Measurements from ENCODE around the gene CDH18.
A peak's percentile ranks its signal among the peaks of the same experiment; 100 is the strongest.

Gene CDH18

GRCh38 chr5:19538607-19539006 lies 449.4 kb downstream of the CDH18 start:
- DNase-seq (ENCODE audit: low spot score) (no peak), ATAC-seq (ENCODE audit: low read depth) (no peak)
- no peak for TF ChIP-seq CTCF (IDR thresholded peaks at IDR 0.05; ENCODE audit: poor library complexity, severe bottlenecking)
- Histone ChIP-seq H3K36me3 (ENCODE audit: low read depth) (no peaks in the 10 kb centered on the region), H3K27me3 (ENCODE audit: insufficient read depth, poor library complexity, severe bottlenecking) (no peaks in the 10 kb centered on the region), H3K4me3 (ENCODE audit: severe bottlenecking) (no peak overlapping the region), H3K4me1 (ENCODE audit: insufficient read depth, poor library complexity, severe bottlenecking) (peaks cover 17% of the 10 kb centered on the region), H3K9me3 (ENCODE audit: severe bottlenecking) (no peaks in the 10 kb centered on the region), H3K27ac (ENCODE audit: poor library complexity, severe bottlenecking) (no peak overlapping the region)

- H3K27me3 ChIP-seq (ENCODE audit: insufficient read depth, poor library complexity, severe bottlenecking): no peaks in the 10 kb centered on the region
- ATAC-seq (ENCODE audit: low read depth) (no peak), DNase-seq (ENCODE audit: low spot score) (no peak)
- no peak overlapping the region for H3K27ac ChIP-seq (ENCODE audit: poor library complexity, severe bottlenecking)
- no peaks in the 10 kb centered on the region for H3K36me3 ChIP-seq (ENCODE audit: low read depth)
- no peak for TF ChIP-seq CTCF (IDR thresholded peaks at IDR 0.05; ENCODE audit: poor library complexity, severe bottlenecking)
- no peaks in the 10 kb centered on the region for H3K9me3 ChIP-seq (ENCODE audit: severe bottlenecking)
- no peak overlapping the region for H3K4me3 ChIP-seq (ENCODE audit: severe bottlenecking)
- peaks cover 38% of the 10 kb centered on the region for H3K4me1 ChIP-seq (ENCODE audit: insufficient read depth, poor library complexity, severe bottlenecking)
Observed at GRCh38 chr5:19536387-19536786, 451.6 kb downstream of the CDH18 start.

- H3K4me1 ChIP-seq (ENCODE audit: insufficient read depth, poor library complexity, severe bottlenecking): peaks cover 43% of the 10 kb centered on the region
- H3K9me3 ChIP-seq (ENCODE audit: severe bottlenecking): no peaks in the 10 kb centered on the region
- DNase-seq (ENCODE audit: low spot score) (peak; percentile 93), ATAC-seq (ENCODE audit: low read depth) (peak; percentile 73)
- TF ChIP-seq CTCF (IDR thresholded peaks at IDR 0.05; ENCODE audit: poor library complexity, severe bottlenecking): no peak
- H3K4me3 ChIP-seq (ENCODE audit: severe bottlenecking): no peak overlapping the region
- H3K27ac ChIP-seq (ENCODE audit: poor library complexity, severe bottlenecking): peak overlapping the region; percentile 80
- H3K27me3 ChIP-seq (ENCODE audit: insufficient read depth, poor library complexity, severe bottlenecking): no peaks in the 10 kb centered on the region
- no peaks in the 10 kb centered on the region for H3K36me3 ChIP-seq (ENCODE audit: low read depth)
Observed at GRCh38 chr5:19534751-19535150, 453.2 kb downstream of the CDH18 start.

DNA sequence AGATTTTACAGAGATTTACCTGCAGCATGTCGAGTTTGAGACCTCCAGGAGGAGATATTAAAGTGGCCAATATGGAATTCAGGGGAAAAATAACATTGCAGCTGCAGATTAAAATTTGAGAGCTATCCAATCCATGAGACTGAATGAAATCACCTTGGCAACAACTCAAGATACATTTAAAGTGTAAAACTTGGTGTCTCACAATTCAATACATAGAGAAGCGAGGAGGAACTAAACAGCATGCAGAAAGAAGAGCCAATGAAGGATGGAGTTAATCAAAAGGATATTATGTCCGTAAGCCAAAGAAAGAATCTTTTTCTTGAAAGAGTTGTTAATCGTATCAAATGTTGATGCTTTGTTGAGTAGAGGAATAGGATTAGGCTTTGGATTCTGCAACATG lies 455.1 kb downstream of the CDH18 start:
- DNase-seq (ENCODE audit: low spot score) (no peak), ATAC-seq (ENCODE audit: low read depth) (no peak)
- no peaks in the 10 kb centered on the region for H3K9me3 ChIP-seq (ENCODE audit: severe bottlenecking)
- H3K27me3 ChIP-seq (ENCODE audit: insufficient read depth, poor library complexity, severe bottlenecking): no peaks in the 10 kb centered on the region
- H3K36me3 ChIP-seq (ENCODE audit: low read depth): no peaks in the 10 kb centered on the region
- H3K4me1 ChIP-seq (ENCODE audit: insufficient read depth, poor library complexity, severe bottlenecking): peaks cover 43% of the 10 kb centered on the region
- no peak for TF ChIP-seq CTCF (IDR thresholded peaks at IDR 0.05; ENCODE audit: poor library complexity, severe bottlenecking)
- H3K4me3 ChIP-seq (ENCODE audit: severe bottlenecking): no peak overlapping the region
- H3K27ac ChIP-seq (ENCODE audit: poor library complexity, severe bottlenecking): peak overlapping the region; percentile 80

- ATAC-seq (ENCODE audit: low read depth) (peak; percentile 83), DNase-seq (ENCODE audit: low spot score) (peak; percentile 78)
- no peak for TF ChIP-seq CTCF (IDR thresholded peaks at IDR 0.05; ENCODE audit: poor library complexity, severe bottlenecking)
- H3K36me3 ChIP-seq (ENCODE audit: low read depth): no peaks in the 10 kb centered on the region
- peaks cover 43% of the 10 kb centered on the region for H3K4me1 ChIP-seq (ENCODE audit: insufficient read depth, poor library complexity, severe bottlenecking)
- H3K4me3 ChIP-seq (ENCODE audit: severe bottlenecking): no peak overlapping the region
- H3K27ac ChIP-seq (ENCODE audit: poor library complexity, severe bottlenecking): peak overlapping the region; percentile 80
- no peaks in the 10 kb centered on the region for H3K9me3 ChIP-seq (ENCODE audit: severe bottlenecking)
- no peaks in the 10 kb centered on the region for H3K27me3 ChIP-seq (ENCODE audit: insufficient read depth, poor library complexity, severe bottlenecking)
Observed at GRCh38 chr5:19531374-19531952, 456.5 kb downstream of the CDH18 start.
